Sigmoid colon (tissue), 4 donors: ENCODE data around the gene SYNJ2.

Source experiments
- CTCF ChIP-seq, 4 experiments: fragments of 450-650 bp in 3 of 4; fragments of 200-600 bp in 1 of 4; IDR thresholded peaks; one replicate each; pipeline ENCODE4 v1.5.1; 2016 to 2019; ENCODE audit warnings: antibody characterized with exemption in 4 of 4, mild to moderate bottlenecking in 3 of 4, moderate library complexity in 2 of 4
- EP300 ChIP-seq, 4 donors: sonication (generic); formaldehyde crosslinking; IDR thresholded peaks; one replicate each; pipeline ENCODE4 v1.6.1; 2017; ENCODE audit warnings: antibody characterized with exemption in 4 of 4
- POLR2A ChIP-seq, 2 donors: fragments of 450-650 bp; IDR thresholded peaks; one replicate each; pipeline ENCODE4 v1.6.1; 2016; ENCODE audit warnings: antibody characterized with exemption in 2 of 2, mild to moderate bottlenecking in 2 of 2, moderate library complexity in 2 of 2
- POLR2AphosphoS5 ChIP-seq, 4 donors: sonication (generic); formaldehyde crosslinking; IDR thresholded peaks; one replicate each; pipeline ENCODE4 v1.6.1; 2017; ENCODE audit warnings: antibody characterized with exemption in 4 of 4

GRCh38 chr6:158060455-158061360, 79.0 kb downstream of the SYNJ2 start:
- TF ChIP-seq CTCF (IDR thresholded peaks at IDR 0.05) (no peak), EP300 (IDR thresholded peaks at IDR 0.05) (no peak), POLR2AphosphoS5 (IDR thresholded peaks at IDR 0.05) (peak in 1 of 4 donors; percentile 21), POLR2A (IDR thresholded peaks at IDR 0.05) (no peak)
